GM20000 (cell line): Measurements from ENCODE around the gene SERPINB4.
"Not testable (repeated sequence)": the region's sequence is repeated elsewhere in the genome, so short reads cannot be mapped to it uniquely, and the experiment has no call there.

Experiments
- DNase-seq: peaks from one replicate; pipeline ENCODE4 v3.0.0; 2012; ENCODE audit warnings: low spot score
- CTCF ChIP-seq: IDR thresholded peaks from 2 replicates; pipeline ENCODE4 v1.5.1; 2012; ENCODE audit warnings: mild to moderate bottlenecking, control low read depth; ENCODE audit errors: extremely low read depth, missing control alignments

SERPINB4 gene

GRCh38 chr18:63679820-63680606, 36.0 kb upstream of the SERPINB4 start:
- TF ChIP-seq CTCF: no peak
- no peak for DNase-seq

GRCh38 chr18:63677500-63678225, 33.6 kb upstream of the SERPINB4 start:
- no peak for DNase-seq
- TF ChIP-seq CTCF: no peak

- peak; percentile 39 for TF ChIP-seq CTCF
- peak; percentile 28 for DNase-seq
These were observed 32.7 kb upstream of the SERPINB4 start for GRCh38 chr18:63676526-63677323.

- no peak for TF ChIP-seq CTCF
- DNase-seq: no peak
These were observed 20.5 kb upstream of the SERPINB4 start for GRCh38 chr18:63664571-63664970.

- DNase-seq: not testable (repeated sequence)
These were observed 17.7 kb upstream of the SERPINB4 start, which contains the start of gene SERPINB3 for GRCh38 chr18:63661750-63662149. Gene SERPINB3, minus strand, starts transcription at chr18:63661893. Its CDS starts 677 bp downstream, at chr18:63661216.

- DNase-seq: not testable (repeated sequence)
These were observed 14.9 kb upstream of the SERPINB4 start for GRCh38 chr18:63658920-63659319.

GRCh38 chr18:63650271-63650670, 6.2 kb upstream of the SERPINB4 start:
- not testable (repeated sequence) for DNase-seq

- DNase-seq: no peak
- no peak for TF ChIP-seq CTCF
These were observed 4.2 kb upstream of the SERPINB4 start for GRCh38 chr18:63648241-63648640.
